Measurements from ENCODE around the gene TNS2.
"Not testable (repeated sequence)": the region's sequence is repeated elsewhere in the genome, so short reads cannot be mapped to it uniquely, and the experiment has no call there.

TNS2 gene

GRCh38 chr12:53094796-53095595 lies 45.1 kb downstream of the TNS2 start:
- DNase-seq: not testable (repeated sequence)

- DNase-seq: not testable (repeated sequence)
These were observed 45.7 kb downstream of the TNS2 start for GRCh38 chr12:53095596-53095895.

- no peak for DNase-seq
These were observed 46.4 kb downstream of the TNS2 start for GRCh38 chr12:53096089-53096741.

GRCh38 chr12:53096759-53097158 lies 46.9 kb downstream of the TNS2 start:
- no peak for DNase-seq

GRCh38 chr12:53097207-53097563 lies 47.3 kb downstream of the TNS2 start:
- DNase-seq: no peak

GRCh38 chr12:53097564-53098353 lies 47.9 kb downstream of the TNS2 start, which contains the start of gene IGFBP6:
TSS of gene IGFBP6 (plus strand) at chr12:53097667. CDS start at chr12:53097718, 51 bp downstream.
- DNase-seq: no peak

- no peak for DNase-seq
These were observed 48.6 kb downstream of the TNS2 start for GRCh38 chr12:53098354-53098981.

- DNase-seq: peak; percentile 73
These were observed 49.4 kb downstream of the TNS2 start for GRCh38 chr12:53099071-53099882.

GRCh38 chr12:53100466-53101151 lies 50.7 kb downstream of the TNS2 start:
- no peak for DNase-seq

GRCh38 chr12:53101266-53101665 lies 51.4 kb downstream of the TNS2 start:
- DNase-seq: no peak

- DNase-seq: no peak
These were observed 52.3 kb downstream of the TNS2 start for GRCh38 chr12:53101931-53102781.

GRCh38 chr12:53102883-53103807 lies 53.3 kb downstream of the TNS2 start, which contains the start of gene SOAT2:
TSS of gene SOAT2 (plus strand) at chr12:53103486. CDS start at chr12:53103578, 92 bp downstream.
- DNase-seq: no peak

- DNase-seq: no peak
These were observed 54.0 kb downstream of the TNS2 start for GRCh38 chr12:53103860-53104305.

- no peak for DNase-seq
These were observed 55.4 kb downstream of the TNS2 start for GRCh38 chr12:53105256-53105655.

GRCh38 chr12:53105712-53106439 lies 56.0 kb downstream of the TNS2 start:
- no peak for DNase-seq

- no peak for DNase-seq
These were observed 57.3 kb downstream of the TNS2 start for GRCh38 chr12:53107122-53107521.

- not testable (repeated sequence) for DNase-seq
These were observed 62.6 kb downstream of the TNS2 start for GRCh38 chr12:53112431-53112830.

GRCh38 chr12:53113136-53113705 lies 63.4 kb downstream of the TNS2 start:
- no peak for DNase-seq
